ENCODE results near the gene CYTIP.

Gene CYTIP

GRCh38 chr2:157460897-157461296, 17.0 kb upstream of the CYTIP start:
- no peak for DNase-seq

DNA sequence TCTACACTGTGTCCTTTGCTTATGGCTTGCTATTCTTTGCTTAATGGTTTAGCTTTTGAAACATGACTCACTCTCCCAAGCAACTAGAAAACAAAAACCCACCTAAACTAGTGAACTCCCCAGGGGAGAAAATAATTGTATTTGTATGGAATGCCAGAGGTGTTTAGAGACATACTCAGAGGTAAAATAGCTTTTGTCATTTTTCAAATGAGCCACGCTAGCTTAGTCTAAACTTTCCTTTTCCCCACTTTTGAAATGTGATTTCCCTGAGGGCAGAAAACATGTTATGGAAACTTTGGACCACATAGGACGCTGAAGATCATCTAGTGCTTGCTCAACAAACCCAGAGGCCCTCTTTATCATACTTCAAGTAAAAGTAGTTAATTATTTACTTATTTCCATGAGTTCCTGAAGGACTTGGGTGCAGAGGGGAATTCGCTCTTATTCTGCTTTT, 16.5 kb upstream of the CYTIP start:
- no peak for DNase-seq

DNA sequence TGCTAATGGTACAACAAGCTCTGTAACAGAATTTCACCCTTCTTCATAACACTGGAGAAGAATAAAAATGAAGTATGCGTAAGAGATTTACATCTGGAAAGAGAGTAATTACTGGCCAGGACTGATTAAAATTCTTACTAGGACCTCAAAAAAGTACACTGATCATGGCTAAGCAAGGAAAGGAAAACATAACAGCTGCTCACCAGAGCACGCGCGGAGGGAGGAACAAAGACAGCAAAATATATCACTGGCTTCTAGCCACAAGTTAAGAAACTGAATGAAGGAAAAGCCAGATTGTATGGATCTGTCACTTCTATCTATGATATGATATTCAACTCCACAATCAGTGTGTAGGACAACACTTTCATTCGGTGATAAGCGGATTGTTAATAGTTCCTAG, 15.6 kb upstream of the CYTIP start:
- DNase-seq: no peak

DNA sequence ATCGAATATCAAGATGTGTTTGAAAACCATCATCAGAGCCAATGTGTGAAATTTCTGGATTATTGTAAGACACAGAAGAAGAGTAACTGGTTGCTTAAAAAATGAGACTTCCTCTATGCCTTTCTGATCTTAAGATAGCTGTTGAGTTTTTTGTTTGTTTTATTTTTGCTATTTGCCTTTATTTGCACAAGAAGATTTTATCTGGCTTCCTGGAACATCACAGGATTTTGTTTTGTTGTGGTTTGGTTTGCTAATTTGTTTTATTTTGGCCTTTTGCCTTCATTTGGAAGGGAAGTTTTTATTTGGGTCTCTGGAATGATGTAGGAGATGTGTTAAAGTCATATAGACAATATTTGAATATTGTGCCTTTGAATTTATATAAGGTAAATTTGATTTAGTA, 3.9 kb upstream of the CYTIP start:
- DNase-seq: no peak

GRCh38 chr2:157447031-157447430, 3.1 kb upstream of the CYTIP start:
- no peak for DNase-seq

- DNase-seq: no peak
These were observed 752 bp upstream of the CYTIP start for GRCh38 chr2:157444641-157445040.

DNA sequence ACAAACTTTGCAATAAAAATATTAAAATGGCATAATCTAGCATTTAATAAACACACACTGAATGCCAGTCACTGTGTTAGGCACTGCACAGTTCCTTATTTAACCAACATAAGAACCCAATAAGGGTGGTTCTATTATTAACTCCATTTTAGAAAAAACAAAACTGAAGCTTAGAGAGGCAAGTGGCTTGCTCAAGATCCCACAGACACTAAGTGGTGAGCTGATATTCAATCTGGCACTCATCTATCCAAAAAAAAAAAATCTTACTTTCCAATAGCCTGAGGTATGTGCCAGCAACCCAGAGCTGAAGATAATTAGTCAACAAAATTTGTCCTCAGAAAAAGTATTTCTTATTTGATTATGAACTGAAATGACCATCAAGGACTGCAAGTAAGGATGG, 799 bp downstream of the CYTIP start:
- DNase-seq: no peak

GRCh38 chr2:157442636-157443035, 1.3 kb downstream of the CYTIP start:
- DNase-seq: no peak

- DNase-seq: no peak
These were observed 1.7 kb downstream of the CYTIP start for GRCh38 chr2:157442191-157442590.

DNA sequence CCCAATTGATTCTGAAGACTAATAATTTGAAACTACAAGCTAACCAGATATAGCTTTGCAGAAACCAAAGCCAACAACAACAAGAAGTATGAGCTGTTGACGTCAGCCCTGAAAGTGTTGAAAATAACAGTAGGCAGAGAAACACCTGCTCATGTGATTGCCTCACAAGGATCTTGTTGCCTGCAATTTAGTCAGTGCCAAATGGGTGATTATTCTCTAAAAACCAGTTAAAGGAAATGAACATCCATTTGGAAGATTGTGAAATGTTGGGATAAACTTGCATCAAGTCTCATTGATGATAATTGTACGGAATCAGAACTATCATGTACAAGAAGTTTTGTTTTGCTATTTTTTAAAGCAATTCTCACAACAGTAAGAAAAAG, 2.8 kb downstream of the CYTIP start:
- no peak for DNase-seq

GRCh38 chr2:157440404-157441071, 3.4 kb downstream of the CYTIP start:
- no peak for DNase-seq

DNA sequence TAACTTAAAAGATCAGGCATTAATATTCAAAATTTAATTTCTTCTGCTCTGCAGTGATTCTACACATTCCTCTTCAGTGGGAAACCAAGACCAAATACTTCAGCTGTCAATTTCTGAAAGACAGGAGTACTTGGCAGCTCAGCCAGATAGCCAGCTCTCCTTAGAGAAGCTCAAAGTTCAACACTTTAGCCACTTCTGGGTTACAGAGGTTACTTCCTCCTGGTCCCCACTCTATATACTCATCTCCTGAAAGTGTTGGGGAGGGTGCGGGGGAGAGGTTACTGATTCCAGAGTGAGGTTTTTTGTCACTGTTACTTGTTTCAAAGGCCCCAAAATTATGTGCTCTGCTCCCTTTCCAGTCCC, 4.1 kb downstream of the CYTIP start:
- no peak for DNase-seq

DNA sequence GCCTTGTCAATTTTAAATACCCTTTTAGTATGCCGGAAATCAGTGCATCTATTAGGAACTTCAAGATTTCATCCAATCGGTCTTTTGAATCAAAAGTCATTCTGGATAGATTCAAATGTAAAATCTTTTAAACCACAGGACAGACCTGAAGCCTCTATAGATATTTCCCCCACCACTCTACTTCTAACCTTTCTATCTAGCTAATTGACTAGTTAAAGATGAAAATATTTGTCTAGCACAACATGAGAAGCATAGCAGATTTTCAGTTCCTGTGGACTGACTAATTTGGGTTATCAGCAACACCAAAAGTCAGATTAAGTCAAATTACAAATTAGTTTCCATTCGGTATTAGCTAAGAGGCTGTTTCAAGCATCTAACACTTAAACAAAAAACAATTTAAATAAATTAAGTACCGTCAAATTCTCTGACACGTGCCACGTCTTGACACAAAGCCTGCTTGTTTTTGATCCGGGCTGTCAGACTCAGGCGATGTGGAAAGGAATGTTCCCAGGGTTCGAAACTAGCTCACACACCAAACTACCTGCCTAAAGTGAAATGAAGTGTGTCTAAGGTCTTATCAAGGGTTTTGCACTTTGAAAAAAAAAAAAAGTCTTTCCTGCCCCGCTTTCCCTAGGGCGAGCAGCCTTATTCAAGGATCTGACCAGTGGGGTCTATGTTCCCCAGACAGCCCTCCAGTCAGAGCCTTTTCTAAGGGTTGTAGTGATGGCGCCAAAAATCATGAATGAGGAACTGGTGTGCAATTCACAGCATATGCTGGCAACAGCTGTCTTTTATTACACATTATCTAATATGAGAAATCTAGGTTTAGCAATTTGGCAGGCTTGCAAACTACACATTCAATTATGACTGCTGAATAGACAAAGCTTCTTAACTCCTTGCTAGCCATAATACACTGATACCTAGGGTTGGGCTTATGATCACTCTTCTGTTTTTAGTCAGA, 4.7 kb downstream of the CYTIP start:
- DNase-seq: no peak

GRCh38 chr2:157433394-157433793, 10.5 kb downstream of the CYTIP start:
- no peak for DNase-seq

- no peak for DNase-seq
These were observed 11.3 kb downstream of the CYTIP start for GRCh38 chr2:157432475-157433106.

DNA sequence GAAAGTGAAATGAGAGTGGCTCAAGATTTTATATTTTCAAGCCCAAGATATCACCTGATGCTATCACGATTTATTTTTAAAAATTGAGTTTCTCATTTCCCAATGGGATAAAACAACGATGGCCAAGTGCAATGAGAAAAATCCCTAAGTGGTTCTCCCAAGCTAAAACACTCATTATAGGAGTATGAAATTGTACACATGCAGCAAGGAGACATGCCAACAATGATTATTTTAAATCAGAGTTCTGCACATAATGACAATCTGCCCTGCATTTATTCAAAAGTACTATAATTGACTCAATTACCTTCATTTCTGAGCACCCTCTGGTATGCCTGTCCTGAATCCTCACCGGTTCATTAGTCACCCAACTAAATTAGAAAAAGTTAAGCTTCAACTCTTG, 12.7 kb downstream of the CYTIP start:
- DNase-seq: no peak

DNA sequence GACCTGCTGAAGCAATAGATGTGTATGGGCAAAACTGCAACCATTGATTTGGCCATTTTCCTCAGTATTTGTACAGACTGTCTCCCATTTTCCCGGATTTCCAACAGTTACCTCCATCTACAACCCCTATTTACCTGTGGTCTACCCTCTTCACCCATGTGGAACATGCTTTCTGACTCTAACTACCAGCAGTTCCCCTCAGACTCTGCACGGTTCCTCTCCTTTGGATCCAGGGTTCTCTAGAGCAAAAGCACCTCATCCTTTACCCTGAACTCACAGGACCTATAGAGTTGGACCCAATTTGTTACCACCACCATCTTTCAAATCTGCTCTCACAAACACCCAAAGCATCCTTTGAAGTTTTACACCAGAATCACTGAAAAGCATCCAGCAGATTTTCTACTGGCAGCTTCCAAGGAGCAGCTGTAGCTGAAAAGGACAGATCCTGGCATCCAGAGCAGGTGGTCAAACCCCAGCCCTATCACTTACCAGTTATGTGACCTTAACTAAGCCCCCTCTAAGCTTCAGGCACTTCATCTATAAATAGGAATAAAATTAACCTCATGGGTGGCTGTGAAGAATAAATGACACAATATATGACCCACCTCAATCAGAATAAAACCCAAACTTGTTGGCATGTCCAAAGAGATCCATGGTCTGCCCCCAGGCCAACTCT, 15.3 kb downstream of the CYTIP start:
- DNase-seq: no peak

- no peak for DNase-seq
These were observed 16.0 kb downstream of the CYTIP start for GRCh38 chr2:157427922-157428303.

- no peak for DNase-seq
These were observed 16.6 kb downstream of the CYTIP start for GRCh38 chr2:157427003-157427921.

DNA sequence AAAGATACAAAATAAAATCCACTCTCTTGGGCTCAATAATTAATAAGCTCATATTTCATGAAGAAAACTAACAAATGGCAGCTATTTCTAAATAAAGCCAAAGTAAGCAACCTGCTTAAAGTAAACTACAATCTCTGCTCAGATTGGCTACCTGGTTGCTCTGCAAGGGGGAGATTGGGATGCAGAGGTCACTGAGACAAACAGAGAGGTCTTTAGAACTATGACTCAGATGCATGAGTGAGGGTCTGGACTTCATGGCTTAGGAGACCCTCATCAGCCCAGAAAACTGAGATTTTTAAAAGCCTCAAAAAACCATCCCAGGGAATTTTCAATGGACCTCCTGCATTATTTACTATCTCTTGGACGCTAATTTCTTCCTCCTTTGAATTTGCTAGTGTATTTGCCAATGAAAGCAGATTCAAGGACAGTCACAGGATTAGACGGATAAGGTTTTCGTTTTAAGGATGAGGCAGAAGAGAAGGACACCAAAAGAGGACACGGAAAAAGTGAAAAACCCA, 17.4 kb downstream of the CYTIP start:
- no peak for DNase-seq

- DNase-seq: no peak
These were observed 19.5 kb downstream of the CYTIP start for GRCh38 chr2:157424374-157424773.

DNA sequence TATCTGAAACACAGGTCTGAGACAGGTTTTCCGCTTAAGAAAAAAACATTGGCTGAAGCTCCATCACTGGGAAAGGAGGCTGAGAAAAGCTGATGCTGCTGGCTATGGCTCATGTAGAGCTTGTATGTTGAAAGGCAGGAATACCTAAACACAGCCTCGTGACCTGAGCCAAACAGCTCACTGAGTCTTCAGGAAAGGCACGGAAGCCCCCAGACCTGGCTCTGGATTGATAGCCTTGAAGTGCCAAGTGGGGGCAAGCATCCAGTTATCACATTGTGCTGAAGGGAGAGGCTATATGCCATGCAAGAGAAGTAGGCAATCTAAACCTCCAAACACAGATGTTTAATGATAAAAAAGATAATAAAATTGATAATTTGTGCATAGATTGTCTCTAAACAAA, 21.9 kb downstream of the CYTIP start:
- no peak for DNase-seq

Measured in NCI-H1930 (cell line).